ENCODE data around the gene MAGEA11.
"Not testable (repeated sequence)": the region's sequence is repeated elsewhere in the genome, so short reads cannot be mapped to it uniquely, and the experiment has no call there.

DNA sequence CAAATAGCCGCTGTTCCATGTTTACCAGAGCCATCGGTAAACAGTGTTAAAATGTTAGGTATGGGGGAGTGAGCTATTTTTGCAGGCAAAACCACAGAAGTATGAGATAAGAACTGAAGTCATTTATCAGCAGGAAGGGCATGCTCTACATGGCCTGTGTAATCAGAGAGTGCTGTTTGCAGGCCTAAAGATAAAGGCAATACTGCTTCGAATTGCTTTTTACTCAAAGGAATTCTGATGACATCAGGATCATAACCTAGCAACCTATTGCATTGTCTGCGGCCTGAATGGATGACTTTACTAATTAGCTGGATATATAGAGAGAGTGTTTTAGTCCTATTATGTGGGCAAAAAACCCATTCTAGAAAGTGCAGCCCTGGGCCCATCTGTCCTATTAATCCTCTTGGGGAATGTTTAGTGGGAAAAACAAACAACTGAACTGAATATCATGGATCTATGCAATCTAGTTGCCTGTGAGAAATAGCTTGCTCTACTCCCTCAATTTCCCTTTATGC lies 32.6 kb upstream of the MAGEA11 start:
- TF ChIP-seq, protein P1, sequence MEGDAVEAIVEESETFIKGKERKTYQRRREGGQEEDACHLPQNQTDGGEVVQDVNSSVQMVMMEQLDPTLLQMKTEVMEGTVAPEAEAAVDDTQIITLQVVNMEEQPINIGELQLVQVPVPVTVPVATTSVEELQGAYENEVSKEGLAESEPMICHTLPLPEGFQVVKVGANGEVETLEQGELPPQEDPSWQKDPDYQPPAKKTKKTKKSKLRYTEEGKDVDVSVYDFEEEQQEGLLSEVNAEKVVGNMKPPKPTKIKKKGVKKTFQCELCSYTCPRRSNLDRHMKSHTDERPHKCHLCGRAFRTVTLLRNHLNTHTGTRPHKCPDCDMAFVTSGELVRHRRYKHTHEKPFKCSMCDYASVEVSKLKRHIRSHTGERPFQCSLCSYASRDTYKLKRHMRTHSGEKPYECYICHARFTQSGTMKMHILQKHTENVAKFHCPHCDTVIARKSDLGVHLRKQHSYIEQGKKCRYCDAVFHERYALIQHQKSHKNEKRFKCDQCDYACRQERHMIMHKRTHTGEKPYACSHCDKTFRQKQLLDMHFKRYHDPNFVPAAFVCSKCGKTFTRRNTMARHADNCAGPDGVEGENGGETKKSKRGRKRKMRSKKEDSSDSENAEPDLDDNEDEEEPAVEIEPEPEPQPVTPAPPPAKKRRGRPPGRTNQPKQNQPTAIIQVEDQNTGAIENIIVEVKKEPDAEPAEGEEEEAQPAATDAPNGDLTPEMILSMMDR (optimal IDR thresholded peaks at IDR 0.05 in 1 of 3, IDR thresholded peaks at IDR 0.05 in 1 of 3, conservative IDR thresholded peaks at IDR 0.05 in 1 of 3; ENCODE audit: extremely low read depth in 1 of 3, insufficient read depth in 2 of 3, low read length in 3 of 3), result not testable (repeated sequence)
- not testable (repeated sequence) for TF ChIP-seq EZH2 (IDR thresholded peaks at IDR 0.05; ENCODE audit: low read length)
